ENCODE results near the gene CCDC137.

Gene CCDC137

DNA sequence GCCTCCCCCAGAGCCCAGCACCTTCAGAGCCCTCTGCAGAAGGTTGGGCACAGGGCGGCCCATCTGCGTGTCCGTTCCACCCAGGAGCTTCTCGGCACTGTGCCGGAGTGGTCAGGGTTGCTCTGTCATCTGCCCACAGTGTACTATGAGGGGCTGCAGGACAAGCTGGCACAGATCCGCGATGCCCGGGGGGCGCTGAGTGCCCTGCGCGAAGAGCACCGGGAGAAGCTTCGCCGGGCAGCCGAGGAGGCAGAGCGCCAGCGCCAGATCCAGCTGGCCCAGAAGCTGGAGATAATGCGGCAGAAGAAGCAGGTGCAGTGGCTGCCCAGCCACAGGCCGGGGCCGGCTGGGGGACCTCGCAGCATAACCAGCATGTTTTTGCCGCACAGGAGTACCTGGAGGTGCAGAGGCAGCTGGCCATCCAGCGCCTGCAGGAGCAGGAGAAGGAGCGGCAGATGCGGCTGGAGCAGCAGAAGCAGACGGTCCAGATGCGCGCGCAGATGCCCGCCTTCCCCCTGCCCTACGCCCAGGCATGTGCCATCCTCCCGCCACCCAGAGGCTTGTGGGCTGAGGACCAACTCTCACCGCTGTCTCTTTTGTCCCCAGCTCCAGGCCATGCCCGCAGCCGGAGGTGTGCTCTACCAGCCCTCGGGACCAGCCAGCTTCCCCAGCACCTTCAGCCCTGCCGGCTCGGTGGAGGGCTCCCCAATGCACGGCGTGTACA, 29.8 kb downstream of the CCDC137 start:
- H3K36me3 Mint-ChIP-seq (ENCODE audit: low read depth): peaks cover 32% of the 10 kb centered on the region
- H3K4me3 Mint-ChIP-seq: no peak overlapping the region
- no peaks in the 10 kb centered on the region for H3K27me3 Mint-ChIP-seq
- DNase-seq (no peak), ATAC-seq (no peak)
- no peak overlapping the region for H3K27ac Mint-ChIP-seq
- H3K4me1 Mint-ChIP-seq: peaks cover 8% of the 10 kb centered on the region
- no peaks in the 10 kb centered on the region for H3K9me3 Mint-ChIP-seq

DNA sequence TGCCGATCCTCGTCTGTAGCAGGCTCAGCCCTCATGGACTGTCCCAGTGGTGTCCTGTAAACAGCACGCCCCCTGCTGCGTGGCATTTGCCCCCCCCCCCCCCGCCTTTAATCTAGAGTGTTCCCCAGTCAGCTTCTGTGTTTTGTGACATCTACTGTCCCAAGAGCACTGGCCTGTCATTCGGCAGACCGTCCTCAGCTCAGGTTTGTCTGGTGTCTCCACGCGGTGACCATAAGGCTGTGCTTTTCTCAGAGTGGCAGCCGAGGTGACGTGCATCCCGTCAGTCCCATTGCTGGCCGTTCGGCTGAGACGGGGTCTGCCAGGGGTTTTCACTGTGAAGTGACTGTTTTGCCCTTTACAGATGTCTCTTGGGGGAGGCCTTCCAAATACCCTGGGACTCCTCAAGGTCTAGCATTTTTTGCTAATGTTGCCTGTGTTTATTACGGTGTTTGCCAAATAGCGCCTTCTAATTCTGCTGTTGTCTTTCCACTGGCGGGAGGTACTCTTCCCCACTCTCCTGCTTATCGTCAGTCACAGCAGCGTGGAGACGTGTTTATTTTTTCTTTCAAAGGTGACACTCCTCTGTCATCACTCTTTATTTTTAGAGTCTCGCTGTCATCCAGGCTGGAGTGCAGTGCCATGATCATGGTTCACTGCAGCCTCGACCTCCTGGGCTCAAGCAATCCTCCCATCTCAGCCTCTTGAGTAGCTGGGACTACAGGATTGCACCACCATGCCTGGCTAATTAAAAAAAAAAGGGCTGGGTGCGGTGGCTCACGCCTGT, 30.9 kb downstream of the CCDC137 start:
- no peak overlapping the region for H3K4me3 Mint-ChIP-seq
- H3K4me1 Mint-ChIP-seq: peaks cover 15% of the 10 kb centered on the region
- ATAC-seq (no peak), DNase-seq (no peak)
- no peaks in the 10 kb centered on the region for H3K27me3 Mint-ChIP-seq
- H3K9me3 Mint-ChIP-seq: no peaks in the 10 kb centered on the region
- H3K27ac Mint-ChIP-seq: no peak overlapping the region
- H3K36me3 Mint-ChIP-seq (ENCODE audit: low read depth): peaks cover 33% of the 10 kb centered on the region

- H3K36me3 Mint-ChIP-seq (ENCODE audit: low read depth): peaks cover 45% of the 10 kb centered on the region
- H3K4me1 Mint-ChIP-seq: peaks cover 24% of the 10 kb centered on the region
- peak overlapping the region; percentile 8 for H3K27ac Mint-ChIP-seq
- H3K4me3 Mint-ChIP-seq: peak overlapping the region; percentile 90
- DNase-seq (no peak), ATAC-seq (no peak)
- H3K9me3 Mint-ChIP-seq: no peaks in the 10 kb centered on the region
- H3K27me3 Mint-ChIP-seq: no peaks in the 10 kb centered on the region
Measured at GRCh38 chr17:81700353-81701287, 34.1 kb downstream of the CCDC137 start.

DNA sequence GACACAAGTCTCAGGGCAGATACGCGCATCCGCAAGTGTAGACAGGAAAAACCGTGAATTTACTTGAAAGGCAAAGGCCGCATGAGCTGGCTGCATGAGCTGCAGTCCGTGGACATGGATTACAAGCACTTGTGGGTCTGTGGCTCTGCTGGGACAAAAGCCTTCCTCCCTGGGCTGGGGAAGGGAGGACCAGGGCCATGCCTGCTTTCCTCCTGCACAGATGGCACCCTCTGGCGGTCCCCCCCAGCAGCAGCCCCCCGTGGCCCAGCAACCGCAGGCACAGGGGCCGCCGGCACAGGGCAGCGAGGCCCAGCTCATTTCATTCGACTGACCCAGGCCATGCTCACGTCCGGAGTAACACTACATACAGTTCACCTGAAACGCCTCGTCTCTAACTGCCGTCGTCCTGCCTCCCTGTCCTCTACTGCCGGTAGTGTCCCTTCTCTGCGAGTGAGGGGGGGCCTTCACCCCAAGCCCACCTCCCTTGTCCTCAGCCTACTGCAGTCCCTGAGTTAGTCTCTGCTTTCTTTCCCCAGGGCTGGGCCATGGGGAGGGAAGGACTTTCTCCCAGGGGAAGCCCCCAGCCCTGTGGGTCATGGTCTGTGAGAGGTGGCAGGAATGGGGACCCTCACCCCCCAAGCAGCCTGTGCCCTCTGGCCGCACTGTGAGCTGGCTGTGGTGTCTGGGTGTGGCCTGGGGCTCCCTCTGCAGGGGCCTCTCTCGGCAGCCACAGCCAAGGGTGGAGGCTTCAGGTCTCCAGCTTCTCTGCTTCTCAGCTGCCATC, 34.9 kb downstream of the CCDC137 start:
- peaks cover 52% of the 10 kb centered on the region for H3K36me3 Mint-ChIP-seq (ENCODE audit: low read depth)
- peaks cover 30% of the 10 kb centered on the region for H3K4me1 Mint-ChIP-seq
- H3K27ac Mint-ChIP-seq: peak overlapping the region; percentile 95
- peak; percentile 20 for ATAC-seq
- no peaks in the 10 kb centered on the region for H3K27me3 Mint-ChIP-seq
- peak overlapping the region; percentile 90 for H3K4me3 Mint-ChIP-seq
- no peaks in the 10 kb centered on the region for H3K9me3 Mint-ChIP-seq
- DNase-seq: peak; percentile 38

DNA sequence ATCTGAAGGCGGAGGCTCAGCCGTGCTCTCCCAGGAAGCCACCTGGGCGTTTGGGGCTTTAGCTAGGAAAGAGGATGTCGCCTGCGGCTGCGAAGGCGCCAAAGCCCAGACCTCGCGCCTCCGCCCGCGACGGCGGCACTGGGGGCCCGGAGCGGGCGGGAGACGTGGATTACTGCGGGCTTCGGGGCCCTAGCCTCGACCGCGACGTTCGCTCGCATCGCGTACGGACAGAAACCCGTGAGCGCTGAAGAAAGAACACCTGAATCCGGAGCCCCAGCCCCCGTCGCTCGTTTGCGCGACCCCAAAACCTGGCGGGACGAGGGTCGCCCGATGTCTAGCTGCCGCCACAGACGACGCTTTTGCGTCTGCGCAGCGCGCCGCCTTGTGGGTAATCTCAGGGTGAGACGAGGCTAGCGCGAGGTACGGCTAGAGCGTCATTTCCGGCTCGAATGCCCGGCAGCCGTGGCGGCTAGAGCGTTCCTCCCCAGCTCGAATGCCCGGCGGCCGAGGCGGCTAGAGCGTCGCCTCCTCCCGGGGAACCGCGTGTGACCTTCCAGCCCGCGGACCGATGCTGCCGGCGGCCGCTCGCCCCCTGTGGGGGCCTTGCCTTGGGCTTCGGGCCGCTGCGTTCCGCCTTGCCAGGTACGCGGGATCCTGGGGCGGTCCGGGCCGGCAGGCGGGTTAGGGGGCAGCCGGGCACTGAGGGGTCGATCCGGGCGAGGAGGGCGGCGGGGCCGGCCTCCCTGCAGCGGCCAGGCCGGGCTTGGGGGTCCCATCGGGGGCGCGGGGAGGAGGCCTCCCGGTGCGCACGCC, 36.6 kb downstream of the CCDC137 start, which contains the start of gene MRPL12:
TSS of gene MRPL12 (plus strand) at position 434 of the 813 bp plus-strand sequence. CDS start at position 569, 135 bp downstream.
- peak; percentile 85 for ATAC-seq
- Mint-ChIP-seq H3K9me3 (no peaks in the 10 kb centered on the region), H3K4me1 (peaks cover 30% of the 10 kb centered on the region), H3K4me3 (peak within 1 kb of the TSS; percentile 90), H3K27ac (peak within 1 kb of the TSS; percentile 95), H3K27me3 (no peaks in the 10 kb centered on the region), H3K36me3 (ENCODE audit: low read depth) (peaks cover 50% of the 10 kb centered on the region)
- DNase-seq: peak; percentile 93

GRCh38 chr17:81703747-81704654, 37.5 kb downstream of the CCDC137 start:
- Mint-ChIP-seq H3K4me3 (peak overlapping the region; percentile 90), H3K36me3 (ENCODE audit: low read depth) (peaks cover 42% of the 10 kb centered on the region), H3K9me3 (no peaks in the 10 kb centered on the region), H3K27ac (peak overlapping the region; percentile 77), H3K4me1 (peaks cover 30% of the 10 kb centered on the region), H3K27me3 (no peaks in the 10 kb centered on the region)
- DNase-seq (no peak), ATAC-seq (no peak)

DNA sequence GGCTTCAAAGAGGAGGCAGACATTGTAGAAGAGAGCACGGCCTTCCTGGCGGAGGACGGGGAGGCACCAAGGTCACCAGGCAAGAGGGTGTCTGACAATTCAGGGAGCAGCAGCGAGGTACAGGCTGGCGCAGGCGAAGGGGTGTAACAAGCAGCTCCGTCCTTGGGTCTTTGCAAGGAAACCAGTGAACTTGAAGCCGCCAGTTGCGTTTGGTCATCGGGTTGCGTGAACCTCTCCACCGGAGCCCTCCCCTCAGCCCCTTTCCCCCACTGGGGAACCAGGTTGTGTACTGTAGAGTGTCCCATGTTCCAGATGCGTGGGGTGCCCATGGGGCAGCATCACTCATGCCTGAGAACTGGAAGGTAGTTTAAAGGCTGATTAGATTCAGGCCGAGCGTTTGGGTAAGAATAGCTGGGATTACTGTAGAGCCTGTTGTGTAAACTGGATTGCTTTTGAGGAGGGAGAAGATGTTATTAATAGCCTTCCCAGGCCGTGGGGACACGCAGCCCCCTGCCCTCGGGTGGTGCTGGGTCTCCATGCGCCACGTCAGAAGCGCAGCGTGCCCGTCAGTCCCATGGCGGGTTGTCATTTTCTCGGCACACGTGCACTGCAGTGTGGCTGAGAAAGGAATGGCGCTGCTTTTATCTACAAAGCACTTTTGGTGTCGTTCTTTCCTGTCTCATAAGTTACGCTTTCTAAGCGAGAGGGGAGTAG, 39.1 kb downstream of the CCDC137 start:
- Mint-ChIP-seq H3K27me3 (no peaks in the 10 kb centered on the region), H3K4me3 (peak overlapping the region; percentile 49), H3K4me1 (peaks cover 36% of the 10 kb centered on the region), H3K36me3 (ENCODE audit: low read depth) (peaks cover 40% of the 10 kb centered on the region), H3K27ac (peak overlapping the region; percentile 60), H3K9me3 (no peaks in the 10 kb centered on the region)
- ATAC-seq (no peak), DNase-seq (no peak)

DNA sequence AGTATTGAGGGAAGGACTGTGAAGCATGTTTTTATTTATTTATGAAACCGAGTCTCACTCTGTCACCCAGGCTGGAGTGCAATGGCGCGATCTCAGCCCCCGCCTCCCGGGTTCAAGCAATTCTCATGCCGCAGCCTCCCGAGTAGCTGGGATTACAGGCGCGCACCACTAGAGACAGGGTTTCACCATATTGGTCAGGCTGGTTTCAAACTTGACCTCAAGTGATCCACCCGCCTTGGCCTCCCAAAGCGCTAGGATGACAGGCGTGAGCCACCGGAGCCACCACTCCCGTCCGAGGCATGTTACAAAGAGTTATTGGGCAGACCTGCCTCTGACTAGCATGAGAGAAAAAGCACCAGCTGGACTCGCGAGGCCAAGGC, 39.7 kb downstream of the CCDC137 start:
- H3K36me3 Mint-ChIP-seq (ENCODE audit: low read depth): peaks cover 37% of the 10 kb centered on the region
- H3K27me3 Mint-ChIP-seq: no peaks in the 10 kb centered on the region
- ATAC-seq: no peak
- peaks cover 36% of the 10 kb centered on the region for H3K4me1 Mint-ChIP-seq
- no peak overlapping the region for H3K4me3 Mint-ChIP-seq
- H3K27ac Mint-ChIP-seq: peak overlapping the region; percentile 14
- no peaks in the 10 kb centered on the region for H3K9me3 Mint-ChIP-seq
- DNase-seq: no peak

- H3K4me1 Mint-ChIP-seq: peaks cover 35% of the 10 kb centered on the region
- H3K36me3 Mint-ChIP-seq (ENCODE audit: low read depth): peaks cover 32% of the 10 kb centered on the region
- DNase-seq: no peak
- H3K27me3 Mint-ChIP-seq: no peaks in the 10 kb centered on the region
- no peak overlapping the region for H3K27ac Mint-ChIP-seq
- ATAC-seq: no peak
- no peak overlapping the region for H3K4me3 Mint-ChIP-seq
- H3K9me3 Mint-ChIP-seq: no peaks in the 10 kb centered on the region
Measured at GRCh38 chr17:81706757-81707624, 40.5 kb downstream of the CCDC137 start.

GRCh38 chr17:81707725-81708646, 41.4 kb downstream of the CCDC137 start:
- H3K36me3 Mint-ChIP-seq (ENCODE audit: low read depth): peaks cover 26% of the 10 kb centered on the region
- peaks cover 37% of the 10 kb centered on the region for H3K4me1 Mint-ChIP-seq
- H3K27me3 Mint-ChIP-seq: no peaks in the 10 kb centered on the region
- H3K9me3 Mint-ChIP-seq: no peaks in the 10 kb centered on the region
- DNase-seq: no peak
- ATAC-seq: no peak
- no peak overlapping the region for H3K27ac Mint-ChIP-seq
- H3K4me3 Mint-ChIP-seq: no peak overlapping the region

Measured in activated naive CD8-positive, alpha-beta T cell treated with anti-CD3 and anti-CD28 coated beads, Interleukin-2, amount 50 U/mL, for 24 hours (primary cell).